GM18907 (cell line): ENCODE data around the gene SLC22A1.
"Not testable (repeated sequence)": the region's sequence is repeated elsewhere in the genome, so short reads cannot be mapped to it uniquely, and the experiment has no call there.

ENCODE experiments used
- ATAC-seq: cut with Tn5 transposase; IDR thresholded peaks from one replicate; pipeline ENCODE4 v1.9.1; 2021; ENCODE audit warnings: mild to moderate bottlenecking, moderate library complexity; ENCODE audit not compliant: unreplicated experiment

Gene SLC22A1

DNA sequence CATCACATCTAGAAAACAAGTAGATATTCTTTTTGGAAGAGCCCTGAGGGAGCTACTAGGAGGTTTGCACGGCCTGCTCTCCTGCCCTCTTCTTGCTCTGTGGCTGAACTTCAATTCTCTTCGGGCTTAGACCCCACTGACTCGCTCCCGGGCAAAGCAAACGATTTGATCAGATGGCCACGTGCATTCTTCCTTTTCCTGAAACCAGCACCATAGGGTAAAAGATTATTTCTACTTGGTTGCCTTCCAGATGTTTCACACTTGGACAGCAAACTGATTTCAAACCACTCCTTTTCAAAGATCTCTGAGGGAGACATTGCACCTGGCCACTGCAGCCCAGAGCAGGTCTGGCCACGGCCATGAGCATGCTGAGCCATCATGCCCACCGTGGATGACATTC, at the start of gene SLC22A1:
Gene SLC22A1 (plus strand): TSS at position 258 of the 400 bp plus-strand sequence. CDS start 121 bp downstream, at position 379.
- no peak for ATAC-seq

DNA sequence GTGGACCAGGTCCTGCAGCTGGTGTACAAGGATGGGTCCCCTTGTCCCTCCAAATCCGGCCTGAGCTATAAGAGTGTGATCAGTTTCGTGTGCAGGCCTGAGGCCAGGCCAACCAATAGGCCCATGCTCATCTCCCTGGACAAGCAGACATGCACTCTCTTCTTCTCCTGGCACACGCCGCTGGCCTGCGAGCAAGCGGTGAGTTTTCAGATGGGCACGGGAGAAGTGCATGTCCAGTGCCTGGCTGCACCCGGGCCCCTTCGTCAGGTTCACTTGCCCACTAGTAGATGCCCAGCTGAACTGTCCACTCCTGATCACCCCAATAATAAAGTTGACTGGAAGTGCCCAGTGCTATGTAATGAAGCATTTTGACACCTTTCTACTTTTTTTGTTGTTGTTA, 48.3 kb upstream of the SLC22A1 start:
- ATAC-seq: no peak

DNA sequence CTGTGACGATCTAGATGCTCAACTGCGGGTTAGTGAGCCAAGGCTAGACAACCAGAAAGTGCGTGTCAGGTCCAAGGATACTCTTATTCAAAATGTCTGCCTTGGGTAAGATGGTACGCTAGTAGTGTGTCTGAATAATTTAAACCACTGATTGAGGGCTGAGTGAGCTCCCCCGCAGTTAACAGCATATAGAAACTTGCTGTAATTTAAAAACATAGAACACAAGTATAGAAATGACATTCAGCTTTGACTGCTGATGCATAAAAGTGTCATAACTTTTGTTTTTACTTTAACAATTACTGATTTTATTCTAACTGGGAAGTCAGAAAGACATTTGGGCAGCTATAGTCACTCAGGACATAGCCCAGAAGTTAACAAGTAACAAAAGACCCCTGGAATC, 45.6 kb upstream of the SLC22A1 start:
- no peak for ATAC-seq

DNA sequence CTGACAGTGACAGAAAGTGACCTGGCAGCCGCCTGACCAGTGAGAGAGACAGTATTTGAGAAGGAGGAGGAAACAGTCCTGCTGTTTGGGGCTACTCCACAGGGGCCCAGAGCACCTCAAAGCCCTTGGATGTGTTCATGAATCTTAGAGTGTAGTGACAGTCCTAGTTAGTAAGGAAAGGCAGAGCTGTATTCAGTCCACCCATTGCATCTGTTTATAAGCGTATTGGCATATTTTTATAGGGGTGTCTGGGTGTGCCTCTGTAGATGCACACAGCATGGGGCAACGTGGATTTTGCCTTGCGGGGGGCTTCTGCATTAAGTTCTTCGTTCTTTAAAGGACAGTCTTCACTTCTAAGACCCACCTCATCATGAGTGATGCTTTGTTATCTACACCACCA, 44.6 kb upstream of the SLC22A1 start:
- ATAC-seq: no peak

DNA sequence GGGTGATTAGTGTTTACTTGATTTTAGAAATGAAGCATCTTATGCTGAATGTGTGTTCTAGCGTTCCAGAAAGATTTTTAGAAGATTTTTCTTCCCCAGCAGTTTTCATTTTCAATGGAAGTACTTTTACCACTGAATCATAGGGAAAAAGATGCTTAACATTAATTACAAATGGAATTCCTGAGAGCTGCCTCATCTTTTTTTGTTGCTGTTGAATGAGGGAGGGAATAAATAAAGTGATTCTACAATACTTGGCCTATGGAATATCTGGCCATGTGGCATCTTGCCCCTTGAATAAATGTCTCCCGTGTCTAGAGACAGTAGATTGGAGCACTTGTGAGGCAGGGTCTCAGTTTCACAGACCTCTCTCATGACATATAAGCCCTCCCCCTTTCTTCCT, 44.1 kb upstream of the SLC22A1 start:
- no peak for ATAC-seq

DNA sequence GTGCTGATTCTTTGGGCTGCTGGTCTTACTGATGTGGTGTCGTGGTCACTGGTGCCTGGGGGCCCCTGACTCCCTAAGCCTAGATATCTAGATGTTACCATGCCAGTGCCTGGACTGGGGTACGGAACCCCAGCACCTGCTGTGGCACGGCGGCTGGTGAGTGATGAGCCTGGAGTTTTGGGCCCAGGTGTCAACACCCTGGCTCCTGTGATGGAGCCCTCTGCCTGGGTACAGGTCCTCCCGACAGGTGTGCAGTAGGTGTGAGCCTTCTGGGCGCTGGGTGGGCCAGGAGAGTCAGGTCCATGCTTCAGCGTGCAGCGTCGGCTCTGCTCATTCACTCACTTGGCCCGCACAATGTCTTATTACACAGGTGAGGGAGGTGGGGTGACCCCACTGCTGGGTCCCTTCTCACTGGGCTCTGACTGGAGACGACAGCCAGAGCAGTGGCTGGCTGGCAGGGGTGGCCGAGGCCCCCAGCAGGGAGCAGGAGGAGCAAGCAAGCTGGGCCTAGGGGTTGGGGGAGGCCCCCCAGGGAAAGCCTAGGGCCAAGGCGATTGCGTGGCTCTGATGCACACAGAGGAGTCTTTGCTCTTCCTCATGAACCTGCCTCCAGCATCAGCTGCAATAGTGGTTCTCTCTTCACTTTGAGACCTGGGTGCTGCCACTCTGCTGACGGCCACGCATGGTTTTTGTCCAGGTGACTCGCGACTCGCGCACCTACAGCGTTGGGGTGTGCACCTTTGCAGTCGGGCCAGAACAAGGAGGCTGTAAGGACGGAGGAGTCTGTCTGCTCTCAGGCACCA, 42.5 kb upstream of the SLC22A1 start:
- ATAC-seq: no peak

DNA sequence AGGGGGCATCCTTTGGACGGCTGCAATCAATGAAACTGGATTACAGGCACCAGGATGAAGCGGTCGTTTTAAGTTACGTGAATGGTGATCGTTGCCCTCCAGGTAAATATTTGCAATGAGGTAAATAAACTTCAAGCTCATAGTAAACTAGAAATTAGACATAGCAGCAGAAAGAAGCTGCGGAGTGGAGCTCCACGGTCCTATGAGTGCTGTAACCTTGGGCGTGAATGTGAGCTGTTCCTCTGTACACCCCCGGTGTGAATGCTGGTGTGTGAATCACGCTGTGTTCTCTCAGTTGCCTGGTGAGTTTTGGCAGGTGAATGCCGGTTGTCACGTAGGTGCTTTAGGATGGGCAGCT, 42.0 kb upstream of the SLC22A1 start:
- ATAC-seq: no peak

DNA sequence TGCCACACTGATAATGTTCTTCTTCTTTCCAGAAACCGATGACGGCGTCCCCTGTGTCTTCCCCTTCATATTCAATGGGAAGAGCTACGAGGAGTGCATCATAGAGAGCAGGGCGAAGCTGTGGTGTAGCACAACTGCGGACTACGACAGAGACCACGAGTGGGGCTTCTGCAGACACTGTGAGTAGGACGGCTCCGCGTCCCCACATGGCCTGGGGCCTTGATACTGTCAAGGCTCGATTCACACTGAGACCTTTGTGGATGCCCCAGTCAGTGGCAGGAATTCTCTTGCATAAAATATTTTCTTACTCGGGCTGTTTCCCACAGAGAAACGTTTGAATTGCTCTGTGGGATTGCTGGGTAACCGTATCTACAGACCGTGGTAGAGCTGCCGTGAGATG, 41.5 kb upstream of the SLC22A1 start:
- ATAC-seq: no peak

DNA sequence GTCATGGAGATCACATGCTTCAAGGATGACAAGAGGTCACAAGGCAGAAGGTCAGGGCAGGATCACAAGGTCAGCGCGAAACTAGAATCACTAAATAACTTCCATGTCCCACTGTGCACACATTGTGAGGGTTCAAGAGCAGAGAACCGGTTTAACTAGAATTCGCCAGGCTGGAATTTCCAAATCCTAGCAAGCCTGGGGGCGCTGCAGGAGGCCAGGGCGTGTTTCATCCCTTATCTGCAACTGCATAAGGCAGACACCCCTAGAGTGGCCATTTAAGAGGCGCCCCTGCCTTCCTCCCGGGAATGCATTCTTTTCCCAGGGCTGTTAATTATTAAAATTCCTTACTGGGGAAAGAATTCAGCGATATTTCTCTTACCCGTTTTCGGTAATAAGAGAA, 40.2 kb upstream of the SLC22A1 start:
- ATAC-seq: no peak

DNA sequence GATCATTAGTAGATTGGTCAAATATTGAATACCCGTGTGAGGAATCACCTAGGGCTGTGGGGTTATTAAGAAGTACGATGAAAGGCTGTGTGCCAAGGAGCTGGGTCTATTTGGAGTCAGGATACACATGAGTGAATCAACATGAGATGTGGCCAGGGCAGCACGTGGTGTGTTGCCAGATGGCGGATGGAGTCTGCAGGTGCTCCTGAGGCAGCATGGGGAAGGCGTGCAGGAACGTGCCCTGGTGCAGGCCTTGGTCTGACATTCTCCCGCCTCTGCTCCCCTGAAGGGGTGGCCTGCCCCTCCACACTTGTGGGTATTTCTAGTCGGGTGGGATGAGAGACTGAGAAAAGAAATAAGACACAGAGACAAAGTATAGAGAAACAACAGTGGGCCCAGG, 39.0 kb upstream of the SLC22A1 start:
- ATAC-seq: no peak

DNA sequence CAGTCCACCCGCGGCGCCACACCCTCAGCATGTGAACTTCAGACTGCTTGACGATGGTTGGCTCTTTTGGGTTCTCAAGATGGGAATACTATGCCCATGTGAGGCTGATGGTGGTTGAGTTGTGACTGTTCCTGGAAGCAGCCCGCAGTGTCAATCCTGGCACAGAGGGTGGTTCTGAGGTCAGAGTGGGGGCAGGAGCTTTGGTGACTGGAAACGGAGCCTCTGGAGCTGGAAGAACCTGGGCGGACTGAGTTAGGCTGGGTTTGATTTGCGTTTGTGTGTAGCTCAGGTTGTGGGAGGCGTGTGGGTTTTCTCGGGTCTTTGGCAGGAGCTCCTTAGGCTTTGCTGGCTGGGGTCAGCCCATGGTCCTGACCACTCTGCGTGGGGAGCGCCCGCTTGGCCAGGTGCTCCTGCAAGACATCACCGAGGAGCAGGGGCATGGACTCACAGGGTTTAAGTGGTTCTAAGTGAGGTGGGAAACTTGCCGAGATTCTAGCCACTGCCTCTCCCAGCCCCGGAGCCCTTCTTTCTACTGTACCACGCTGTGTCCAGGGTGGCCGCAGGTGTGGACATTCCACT, 37.3 kb upstream of the SLC22A1 start:
- no peak for ATAC-seq

DNA sequence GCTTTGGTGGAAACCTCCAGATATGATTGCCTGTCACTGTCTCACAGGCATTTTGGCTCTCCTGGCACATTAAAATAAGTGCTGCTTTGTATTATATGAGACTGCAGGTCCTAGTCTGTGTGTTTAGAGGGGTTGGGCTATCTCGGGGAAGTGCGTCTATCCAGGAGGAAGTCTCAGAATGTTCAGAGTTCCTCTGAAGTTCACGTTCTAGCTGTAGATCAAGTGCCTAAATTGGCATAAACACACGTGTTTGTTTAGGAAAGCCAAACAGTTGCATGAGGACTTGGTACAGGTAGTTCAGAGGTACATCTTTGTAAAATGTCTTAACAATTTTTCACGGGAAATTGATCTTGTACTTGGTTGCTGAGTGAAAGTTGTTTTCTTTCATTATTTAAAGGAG, 36.4 kb upstream of the SLC22A1 start:
- no peak for ATAC-seq

DNA sequence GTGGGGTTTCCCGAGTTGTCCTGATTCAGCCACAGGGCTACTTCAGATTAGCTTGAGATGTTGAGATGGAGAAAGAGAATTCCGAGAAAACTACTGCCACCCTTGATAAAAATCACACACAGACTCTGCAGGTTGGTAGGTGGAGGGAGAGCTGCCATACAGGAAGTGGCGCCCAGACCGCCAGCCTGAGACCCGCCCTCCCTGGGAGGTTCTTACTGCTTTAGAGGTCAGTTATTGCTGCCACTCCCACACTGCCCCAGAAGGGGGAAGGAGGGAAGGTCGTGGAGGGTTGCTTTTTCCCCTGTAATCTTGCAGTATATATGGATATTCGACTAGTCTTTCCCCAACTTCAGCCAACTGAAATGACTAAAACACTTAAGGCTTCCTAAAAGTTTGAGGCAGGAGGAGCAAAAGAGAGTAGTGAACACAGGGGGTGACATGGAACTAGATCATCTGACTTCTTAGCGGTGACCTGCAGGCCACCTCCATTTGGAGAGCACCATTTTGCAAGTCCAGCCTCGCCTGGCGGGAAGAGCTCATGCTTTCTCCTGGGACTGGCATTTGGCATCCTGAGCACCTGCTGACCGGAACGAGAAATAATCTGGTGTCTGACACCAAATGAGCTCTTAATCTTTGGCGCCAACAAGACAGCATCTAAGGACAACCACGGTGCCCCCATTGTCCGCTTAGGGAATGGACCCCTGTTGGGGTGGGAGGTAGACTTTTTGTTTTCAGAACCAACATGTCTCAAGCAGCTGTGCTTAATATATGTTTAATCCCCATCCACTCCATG, 35.7 kb upstream of the SLC22A1 start:
- ATAC-seq: no peak

DNA sequence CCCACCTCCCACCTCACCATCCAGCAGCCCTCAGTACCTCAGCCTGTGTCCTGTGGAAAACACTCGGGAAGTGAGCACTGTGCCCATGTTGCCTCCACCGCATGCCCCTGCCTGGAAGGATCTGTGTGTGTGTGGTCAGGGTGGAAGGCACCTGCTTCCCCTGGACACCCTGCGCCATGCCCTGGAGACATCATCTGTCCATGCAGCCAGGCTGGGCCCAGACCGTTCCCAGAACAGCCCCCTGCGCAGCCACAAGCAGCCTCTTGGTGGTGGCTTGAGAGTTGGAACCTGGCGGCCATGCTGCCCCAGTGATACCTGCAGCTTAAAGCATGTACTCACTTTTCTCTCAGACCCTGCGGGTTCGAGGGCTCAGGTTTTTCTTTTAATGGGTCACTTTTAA, 34.9 kb upstream of the SLC22A1 start:
- ATAC-seq: no peak

DNA sequence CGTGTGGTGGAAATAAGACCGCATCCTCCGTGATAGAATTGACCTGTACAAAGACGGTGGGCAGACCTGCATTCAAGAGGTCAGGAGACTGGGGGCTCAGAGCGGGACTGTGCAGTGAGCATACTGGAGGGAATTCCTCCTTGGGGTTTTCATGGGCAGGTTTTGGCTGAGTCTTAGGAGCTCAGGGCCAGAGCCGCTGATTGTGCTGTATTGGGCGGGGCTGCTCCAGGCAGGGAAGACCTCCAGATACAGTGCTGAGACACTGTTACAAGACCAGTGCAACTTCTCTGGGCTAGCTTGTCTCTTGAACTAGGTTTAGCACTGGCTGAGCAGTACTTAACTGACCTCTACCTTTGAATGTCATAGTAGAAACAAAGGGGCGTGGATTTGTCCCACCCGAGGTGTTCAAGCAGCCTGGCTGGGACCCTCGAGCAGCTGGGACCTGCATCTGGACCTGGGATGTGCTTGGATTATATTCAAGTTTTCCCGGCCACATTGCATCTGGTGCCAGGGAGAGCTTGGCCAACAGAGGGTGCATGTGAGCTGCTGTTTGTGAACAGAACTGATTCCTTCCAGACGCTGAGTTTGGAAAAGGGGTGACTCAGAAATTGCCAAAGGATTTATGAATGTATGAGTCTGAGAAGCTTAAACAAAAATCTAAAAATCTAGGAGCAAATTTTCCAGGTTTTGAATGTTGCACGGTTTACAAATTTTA, 33.4 kb upstream of the SLC22A1 start:
- no peak for ATAC-seq

DNA sequence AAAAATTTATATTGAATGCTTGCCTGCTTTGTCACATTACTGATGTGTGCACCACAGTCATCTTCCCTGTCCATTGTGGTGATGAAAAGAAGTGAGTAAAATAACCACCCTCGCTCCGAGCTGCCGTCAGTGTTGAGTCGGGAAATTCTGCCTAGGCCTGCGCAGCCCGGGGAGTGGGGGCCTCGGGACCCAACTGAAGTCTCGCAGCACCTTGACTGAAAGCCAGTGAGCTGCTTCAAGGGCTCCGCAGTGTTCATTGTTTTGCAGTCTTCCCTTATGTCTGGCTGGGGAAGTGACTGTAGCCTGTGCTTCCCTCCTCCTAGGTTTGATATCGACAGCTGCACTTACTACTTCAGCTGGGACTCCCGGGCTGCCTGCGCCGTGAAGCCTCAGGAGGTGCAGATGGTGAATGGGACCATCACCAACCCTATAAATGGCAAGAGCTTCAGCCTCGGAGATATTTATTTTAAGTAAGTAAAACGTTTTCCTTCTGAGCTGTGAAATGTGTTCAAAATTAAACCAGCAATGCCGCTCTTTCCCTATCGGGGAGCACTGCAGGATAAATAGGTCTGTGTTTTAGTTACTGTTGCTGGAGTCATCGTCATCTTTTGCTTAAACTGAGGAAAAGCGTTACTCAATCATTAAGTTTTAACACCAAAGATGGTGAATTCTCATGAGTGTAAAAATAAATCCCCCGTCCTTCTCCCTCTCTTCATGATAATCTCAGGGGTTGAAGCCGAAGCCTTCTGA, 32.7 kb upstream of the SLC22A1 start:
- ATAC-seq: no peak

DNA sequence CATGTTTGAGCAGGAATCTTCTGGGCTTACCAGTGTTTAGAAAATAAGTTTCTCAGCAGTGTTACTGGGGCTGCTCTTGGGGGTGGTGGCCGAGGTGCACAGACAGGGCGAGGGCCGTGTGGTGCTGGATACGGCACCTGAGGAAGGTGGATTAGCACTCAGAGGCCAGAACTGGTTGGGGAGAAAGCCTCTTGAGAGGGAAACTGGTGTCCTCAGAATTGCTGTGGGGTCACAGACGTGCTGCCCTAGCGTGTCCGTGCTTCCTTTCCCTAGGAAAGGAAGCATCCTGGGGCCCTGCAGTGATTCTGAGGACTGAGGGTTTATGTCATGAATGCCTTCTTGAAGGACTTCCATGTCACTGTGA, 32.1 kb upstream of the SLC22A1 start:
- no peak for ATAC-seq

DNA sequence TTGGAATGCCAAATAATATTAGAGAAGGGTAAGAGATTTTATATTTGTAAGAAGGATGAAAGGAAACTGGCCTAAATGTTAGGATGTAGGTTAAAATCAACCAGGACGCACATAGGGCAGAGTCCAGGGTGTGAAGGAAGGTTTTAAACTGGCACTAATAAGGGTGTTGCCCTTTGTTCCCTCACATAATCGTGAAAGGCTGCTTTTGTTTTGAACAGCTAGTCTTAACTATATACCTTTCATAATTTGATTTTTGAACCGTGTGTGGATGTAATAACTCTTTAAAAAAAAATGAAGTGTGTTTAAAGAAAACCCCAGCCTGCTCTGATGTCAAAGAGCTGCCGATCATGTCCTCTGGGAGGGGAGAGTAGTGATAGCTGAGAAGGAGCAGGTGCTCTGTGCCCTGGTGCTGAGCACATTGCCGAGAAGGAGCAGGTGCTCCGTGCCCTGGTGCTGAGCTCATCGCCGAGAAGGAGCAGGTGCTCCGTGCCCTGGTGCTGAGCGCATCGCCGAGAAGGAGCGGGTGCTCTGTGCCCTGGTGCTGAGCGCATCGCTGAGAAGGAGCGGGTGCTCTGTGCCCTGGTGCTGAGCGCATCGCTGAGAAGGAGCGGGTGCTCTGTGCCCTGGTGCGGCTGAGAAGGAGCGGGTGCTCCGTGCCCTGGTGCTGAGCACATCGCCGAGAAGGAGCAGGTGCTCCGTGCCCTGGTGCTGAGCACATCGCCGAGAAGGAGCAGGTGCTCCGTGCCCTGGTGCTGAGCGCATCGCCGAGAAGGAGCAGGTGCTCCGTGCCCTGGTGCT, 31.0 kb upstream of the SLC22A1 start:
- not testable (repeated sequence) for ATAC-seq

DNA sequence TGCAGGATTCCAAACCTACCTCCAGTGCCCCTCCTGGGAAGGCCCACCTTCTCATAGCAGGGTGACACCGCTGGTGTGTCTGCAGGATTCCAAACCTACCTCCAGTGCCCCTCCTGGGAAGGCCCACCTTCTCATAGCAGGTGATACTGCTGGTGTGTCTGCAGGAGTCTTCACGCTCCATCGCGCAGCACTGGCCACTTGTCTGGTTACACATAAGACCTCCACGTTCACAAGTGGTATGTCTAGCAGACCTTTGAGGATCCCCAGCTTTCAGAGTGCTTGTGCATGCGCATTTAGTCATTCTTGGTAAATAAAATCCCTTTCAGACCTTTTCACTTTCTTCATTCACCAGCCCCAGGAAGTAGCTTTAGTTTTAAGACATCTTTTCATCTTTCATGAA, 29.4 kb upstream of the SLC22A1 start:
- not testable (repeated sequence) for ATAC-seq

DNA sequence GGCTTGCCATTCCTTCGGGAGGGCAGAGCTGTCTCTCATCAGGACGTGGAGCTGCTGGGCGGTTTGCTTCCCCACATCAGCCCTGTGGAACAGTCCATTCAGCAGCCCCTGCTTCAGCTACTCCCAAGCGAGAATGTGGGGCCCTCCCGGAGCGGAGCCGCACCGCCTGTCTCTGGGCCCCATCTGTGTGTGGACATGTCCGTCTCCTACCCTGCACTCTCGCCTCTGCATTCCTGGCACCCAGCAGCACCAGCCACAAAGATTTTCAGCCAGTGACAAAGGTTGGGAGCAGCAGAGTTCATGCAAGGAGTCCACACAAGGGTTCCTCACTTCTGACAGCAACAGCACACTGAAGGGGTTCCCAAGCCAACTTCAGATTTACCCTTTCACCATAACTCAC, 29.0 kb upstream of the SLC22A1 start:
- no peak for ATAC-seq
